Stimulated activated CD8-positive, alpha-beta memory T cell treated with anti-CD3 and anti-CD28 coated beads, Interleukin-7, amount 100 ng/mL, for 4 hours (primary cell): Measurements from ENCODE around the gene TMEM255B.
"Not testable (repeated sequence)": the region's sequence is repeated elsewhere in the genome, so short reads cannot be mapped to it uniquely, and the experiment has no call there.

Experiments
- DNase-seq, 2 donors: peaks; one replicate each; pipeline ENCODE4 v3.0.0-alpha.2; 2020; ENCODE audit warnings: low read depth in 2 of 2

Gene TMEM255B

GRCh38 chr13:113817860-113818691 lies 59.0 kb downstream of the TMEM255B start:
- DNase-seq, result no peak

- DNase-seq, result no peak
Observed at GRCh38 chr13:113818700-113819295, 59.8 kb downstream of the TMEM255B start.

DNA sequence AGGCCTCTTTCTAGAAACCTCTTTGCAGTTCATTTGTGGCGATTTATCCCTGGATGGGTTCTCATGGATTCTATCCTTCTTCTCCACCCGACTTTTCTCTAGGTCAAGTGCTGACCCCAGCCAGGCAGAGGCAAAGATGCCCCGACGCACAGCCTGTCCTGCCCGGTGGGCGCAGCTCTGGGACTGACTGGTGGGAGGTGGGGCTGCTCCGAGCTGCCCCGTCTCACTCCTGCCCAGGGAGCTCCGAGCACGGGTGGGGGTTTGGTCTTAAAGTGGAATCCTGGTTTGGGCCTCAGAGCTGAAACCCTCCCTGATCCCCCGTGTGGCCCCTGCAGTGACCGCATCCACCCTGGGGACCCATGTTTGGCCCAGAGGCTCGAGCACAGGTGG lies 60.3 kb downstream of the TMEM255B start:
- DNase-seq, result no peak

DNA sequence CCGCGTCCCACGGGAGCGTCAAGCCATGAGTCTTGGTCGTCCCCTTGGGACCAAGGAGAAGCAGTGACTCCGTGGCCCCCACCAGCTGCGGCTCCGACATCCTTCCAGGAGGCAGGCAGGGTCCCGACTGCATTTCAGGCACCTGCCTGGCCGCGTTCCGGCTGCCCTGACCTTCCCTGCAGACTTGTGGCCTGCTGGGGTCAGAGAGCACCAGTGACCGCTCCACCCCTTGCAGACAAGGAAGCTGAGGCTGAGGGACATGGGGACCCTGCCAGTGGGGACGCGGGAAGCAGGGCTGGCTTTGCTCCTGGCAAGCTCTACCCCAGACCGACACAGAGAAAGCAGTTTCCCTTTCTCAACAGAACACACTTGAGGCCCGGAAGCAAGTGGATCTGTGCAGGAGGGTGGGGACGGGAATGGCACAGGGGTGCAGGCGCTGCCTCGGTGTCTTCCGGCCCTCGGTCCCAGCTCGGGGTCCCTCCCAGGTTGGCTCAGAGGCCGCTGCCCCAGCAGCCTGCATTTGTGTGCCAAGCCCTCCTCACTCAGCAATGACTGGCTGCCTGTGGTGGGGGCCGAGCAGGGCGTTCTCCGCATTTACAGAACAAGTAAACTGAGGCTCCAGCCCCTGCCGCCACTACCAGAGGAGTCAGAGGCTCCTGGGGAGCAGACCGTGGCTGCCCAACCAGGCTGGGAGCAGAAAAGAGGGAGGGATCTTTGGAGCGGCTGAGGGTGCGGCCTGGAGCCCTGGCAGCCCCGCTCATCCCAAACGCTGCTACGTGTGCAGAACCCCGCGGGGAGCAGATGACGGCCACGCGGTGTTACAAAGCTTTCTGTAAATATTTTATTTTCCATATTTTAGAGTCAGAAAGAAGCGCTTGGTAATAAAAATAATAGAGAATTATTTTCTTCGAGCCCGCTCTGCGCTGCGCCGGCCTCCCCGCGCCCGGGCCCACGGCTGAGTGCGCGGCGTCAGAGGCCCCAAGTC lies 61.0 kb downstream of the TMEM255B start:
- no peak for DNase-seq

DNA sequence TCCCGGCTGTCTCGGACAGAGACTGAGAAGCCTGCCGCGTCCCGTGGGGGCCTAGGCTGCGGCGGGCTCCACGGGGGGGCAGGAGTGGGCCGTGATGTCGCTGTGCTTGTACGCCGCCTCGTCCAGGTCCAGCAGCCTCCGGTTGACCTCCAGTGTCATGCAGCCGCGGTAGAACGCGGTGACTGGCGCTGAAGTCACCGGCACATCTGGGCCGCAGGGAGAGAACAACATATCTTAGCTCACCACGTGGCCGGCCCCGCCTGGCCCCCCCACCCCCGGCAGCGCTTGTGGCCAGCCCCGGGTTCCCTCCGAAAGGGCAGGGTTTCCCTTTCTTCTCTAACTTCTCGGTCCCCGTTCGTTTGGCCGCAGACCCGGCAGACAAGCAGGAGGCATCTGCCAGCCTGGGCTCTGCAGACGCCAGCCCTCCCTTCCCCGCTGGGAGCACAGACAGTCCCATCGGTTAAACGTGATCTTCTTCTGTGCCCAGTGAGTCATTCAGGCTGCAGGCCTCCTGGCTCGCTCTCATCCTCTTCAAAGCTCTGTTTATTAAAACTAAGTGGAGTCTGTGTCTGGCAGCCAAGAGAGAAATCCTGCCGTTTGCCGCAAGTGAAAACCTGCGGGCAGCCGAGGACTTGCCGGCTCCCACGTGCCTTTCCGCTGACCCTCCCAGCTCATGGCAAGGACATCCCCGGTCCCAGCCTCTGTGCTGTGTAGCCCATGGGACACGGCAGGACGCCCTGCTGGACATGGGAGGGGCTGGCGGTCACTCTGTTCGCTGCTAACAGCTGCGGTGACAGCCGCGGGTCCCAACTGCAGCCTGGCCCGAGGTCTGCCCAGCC lies 62.0 kb downstream of the TMEM255B start:
- DNase-seq, result no peak

- DNase-seq, result no peak
Observed at GRCh38 chr13:113821847-113822246, 62.8 kb downstream of the TMEM255B start.

- no peak for DNase-seq
Observed at GRCh38 chr13:113822266-113822665, 63.2 kb downstream of the TMEM255B start.

GRCh38 chr13:113822956-113823744 lies 64.1 kb downstream of the TMEM255B start:
- DNase-seq, result no peak

DNA sequence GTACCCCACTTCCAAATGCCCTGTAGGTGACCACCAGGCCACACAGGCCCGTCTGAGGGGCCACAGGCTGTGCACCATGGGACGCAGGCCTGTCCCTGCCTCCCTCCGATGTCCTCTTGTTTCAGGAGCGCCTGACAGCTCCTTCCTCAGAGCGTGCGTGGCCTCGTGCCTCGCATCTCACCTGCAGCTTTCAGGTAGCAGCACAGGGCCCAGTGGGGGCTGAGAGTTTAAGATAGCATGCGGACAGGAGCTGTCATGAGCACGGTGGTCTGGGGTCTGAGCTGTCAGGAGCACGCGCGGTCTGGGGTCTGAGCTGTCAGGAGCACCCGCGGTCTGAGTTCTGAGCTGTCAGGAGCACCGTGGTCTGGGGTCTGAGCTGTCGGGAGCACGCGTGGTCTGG lies 64.7 kb downstream of the TMEM255B start:
- DNase-seq, result no peak

GRCh38 chr13:113825841-113826240 lies 66.8 kb downstream of the TMEM255B start:
- no peak for DNase-seq

DNA sequence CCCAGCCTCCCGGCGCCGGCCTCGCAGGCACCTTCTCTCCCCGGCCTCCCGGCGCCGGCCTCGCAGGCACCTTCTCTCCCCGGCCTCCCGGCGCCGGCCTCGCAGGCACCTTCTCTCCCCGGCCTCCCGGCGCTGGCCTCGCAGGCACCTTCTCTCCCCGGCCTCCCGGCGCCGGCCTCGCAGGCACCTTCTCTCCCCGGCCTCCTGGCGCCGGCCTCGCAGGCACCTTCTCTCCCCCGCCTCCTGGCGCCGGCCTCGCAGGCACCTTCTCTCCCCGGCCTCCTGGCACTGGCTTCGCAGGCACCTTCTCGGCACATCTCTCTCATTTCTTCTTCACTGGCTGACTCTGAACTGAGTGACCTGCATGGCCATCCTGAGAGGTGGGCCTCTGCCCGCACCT lies 67.4 kb downstream of the TMEM255B start:
- DNase-seq, result not testable (repeated sequence)

GRCh38 chr13:113827021-113827420 lies 68.0 kb downstream of the TMEM255B start:
- no peak for DNase-seq

DNA sequence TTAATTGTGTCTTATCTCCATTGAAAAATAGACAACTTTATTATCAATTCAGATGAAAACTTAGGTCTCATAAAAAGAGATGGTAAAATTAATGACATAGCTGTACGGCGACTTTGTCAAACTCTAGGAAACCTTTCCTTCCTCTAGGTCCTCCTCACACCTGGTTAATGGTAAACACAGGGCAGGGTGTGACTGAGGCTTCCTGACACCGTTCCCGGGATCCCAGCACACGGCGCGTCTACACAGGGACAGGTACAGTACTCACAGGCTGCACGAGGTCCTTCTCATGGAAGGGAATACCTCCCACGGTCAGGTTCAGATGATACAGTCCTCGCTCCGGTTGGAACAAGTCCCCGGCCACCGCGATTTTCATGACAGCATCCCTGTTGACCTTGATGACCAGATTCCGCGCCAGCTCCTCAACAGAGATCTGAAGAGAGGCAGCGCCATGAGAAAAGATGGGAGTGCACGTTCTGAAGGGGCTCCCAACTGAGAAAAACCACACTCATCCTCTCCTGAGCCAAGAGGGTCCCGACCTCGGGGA lies 69.3 kb downstream of the TMEM255B start:
- DNase-seq, result no peak

- DNase-seq, result not testable (repeated sequence)
Observed at GRCh38 chr13:113830426-113830950, 71.5 kb downstream of the TMEM255B start.

- no peak for DNase-seq
Observed at GRCh38 chr13:113831061-113831460, 72.0 kb downstream of the TMEM255B start.

DNA sequence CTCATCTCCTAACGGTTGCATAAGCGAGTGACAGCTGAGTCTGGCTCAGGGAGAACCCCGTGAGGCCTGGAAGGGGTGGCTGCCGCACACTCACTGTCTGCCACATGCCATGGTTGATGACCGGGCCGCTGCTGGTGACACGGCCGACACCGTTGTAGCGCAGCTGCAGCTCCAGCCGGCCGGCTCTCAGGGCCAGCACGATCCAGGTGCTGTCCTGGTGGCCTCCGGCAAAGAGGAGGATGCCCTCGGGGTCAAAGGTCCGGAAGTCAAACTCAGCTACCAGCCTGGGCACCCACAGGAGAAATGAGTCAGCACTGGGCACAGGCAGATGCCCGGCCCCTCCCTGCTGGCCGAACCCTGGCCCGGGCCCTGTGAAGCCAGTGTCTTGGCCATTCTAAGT lies 73.2 kb downstream of the TMEM255B start:
- DNase-seq, result no peak

DNA sequence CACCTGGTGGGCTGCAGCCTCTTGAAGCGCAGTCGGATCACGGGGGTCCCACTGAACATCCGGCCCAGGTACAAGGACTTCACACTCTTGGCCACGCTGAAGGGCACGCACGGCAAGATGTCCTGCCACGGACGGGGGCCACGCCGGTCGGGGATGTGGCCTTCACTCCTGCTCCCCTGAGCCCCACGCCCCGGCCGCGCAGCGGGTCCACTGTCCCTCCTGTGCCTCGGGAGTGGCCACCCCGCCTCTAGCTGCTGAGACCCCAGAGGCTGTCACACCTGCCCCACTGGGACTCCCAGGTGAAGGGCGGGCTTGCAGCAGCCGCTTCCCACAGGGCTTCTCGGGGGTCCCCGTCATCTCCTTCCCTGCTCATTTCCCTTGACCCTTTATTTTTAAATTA lies 73.6 kb downstream of the TMEM255B start:
- no peak for DNase-seq

- no peak for DNase-seq
Observed at GRCh38 chr13:113833111-113833830, 74.2 kb downstream of the TMEM255B start.

- DNase-seq, result not testable (repeated sequence)
Observed at GRCh38 chr13:113834006-113834405, 75.0 kb downstream of the TMEM255B start.
